GM12891 (cell line): ENCODE measurements around the gene BRD9.

Experiments used
- DNase-seq: peaks from one replicate; pipeline ENCODE4 v3.0.0; 2011; ENCODE audit warnings: low spot score; ENCODE audit not compliant: insufficient read length
- FAIRE-seq: peaks from 2 replicates; lab custom pipeline; 2011; peaks lifted over from hg19 to GRCh38; lab: Jason Lieb, UNC
- PAX5 ChIP-seq: IDR thresholded peaks from 2 replicates; pipeline ENCODE4 v1.6.1; 2011; ENCODE audit warnings: low read length, moderate library complexity, mild to moderate bottlenecking; ENCODE audit not compliant: insufficient read depth, severe bottlenecking
- POLR2A ChIP-seq: IDR thresholded peaks from 2 replicates; pipeline ENCODE4 v1.6.1; 2011; ENCODE audit warnings: low read depth, low read length, control low read depth
- POLR2AphosphoS5 ChIP-seq: IDR thresholded peaks from 2 replicates; pipeline ENCODE4 v1.6.1; 2011; ENCODE audit warnings: low read depth, low read length, control low read depth
- POU2F2 ChIP-seq: IDR thresholded peaks from 2 replicates; pipeline ENCODE4 v1.6.1; 2011; ENCODE audit warnings: low read depth, mild to moderate bottlenecking, control low read depth, low read length, moderate library complexity
- SPI1 ChIP-seq: IDR thresholded peaks from 2 replicates; pipeline ENCODE4 v1.6.1; 2011; ENCODE audit warnings: low read depth, low read length, control low read depth
- TAF1 ChIP-seq: IDR thresholded peaks from 2 replicates; pipeline ENCODE4 v1.6.1; 2011; ENCODE audit warnings: low read depth, low read length, control low read depth

The BRD9 gene

GRCh38 chr5:865168-865521 lies 27.5 kb downstream of the BRD9 start:
- DNase-seq (no peak), FAIRE-seq (no peak)
- TF ChIP-seq SPI1 = no peak
- TF ChIP-seq POLR2A = no peak
- TF ChIP-seq POLR2AphosphoS5 = no peak
- no peak for TF ChIP-seq PAX5
- no peak for TF ChIP-seq TAF1
- no peak for TF ChIP-seq POU2F2

DNA sequence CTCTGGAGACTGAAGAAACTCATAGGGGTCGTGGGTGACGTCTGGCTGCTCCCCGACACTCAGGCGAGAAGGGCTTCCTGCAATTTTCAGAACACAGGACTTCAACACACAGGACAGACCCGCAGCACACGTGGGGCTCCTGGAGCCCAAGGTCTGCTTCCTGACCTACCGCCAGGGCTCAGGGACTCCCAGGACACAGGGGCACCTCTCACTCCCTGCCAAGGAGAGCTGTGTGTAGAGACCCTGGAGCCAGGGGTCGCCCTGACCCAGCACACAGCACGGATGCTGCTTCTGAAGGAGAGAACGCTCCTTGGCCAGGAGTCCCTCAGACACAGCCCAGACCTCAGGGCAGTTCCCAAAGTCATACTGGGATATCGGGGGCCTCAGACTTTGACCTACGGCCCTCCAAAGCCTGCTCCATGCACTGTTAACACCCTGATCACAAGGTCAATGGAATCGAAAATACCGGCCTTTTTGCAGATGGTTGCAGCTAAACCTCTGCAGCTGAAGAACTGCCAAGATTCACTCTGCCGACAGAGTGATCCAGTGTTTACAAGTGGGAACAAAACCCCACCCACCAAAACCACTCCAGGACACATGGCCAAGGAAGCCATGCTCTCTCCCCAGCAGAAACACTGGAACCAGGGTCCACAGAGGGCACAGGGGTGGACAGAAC lies 28.0 kb downstream of the BRD9 start:
- FAIRE-seq (no peak), DNase-seq (no peak)
- no peak for TF ChIP-seq SPI1
- no peak for TF ChIP-seq TAF1
- TF ChIP-seq POLR2A = no peak
- no peak for TF ChIP-seq PAX5
- TF ChIP-seq POU2F2 = no peak
- no peak for TF ChIP-seq POLR2AphosphoS5

- TF ChIP-seq PAX5 (no peak), POU2F2 (no peak), POLR2A (no peak), TAF1 (no peak), POLR2AphosphoS5 (no peak), SPI1 (no peak)
- no peak for DNase-seq
- no peak for FAIRE-seq
Observed at GRCh38 chr5:863244-863805, 29.3 kb downstream of the BRD9 start.

- no peak for TF ChIP-seq TAF1
- no peak for TF ChIP-seq PAX5
- TF ChIP-seq SPI1 = no peak
- TF ChIP-seq POU2F2 = no peak
- TF ChIP-seq POLR2A = peak; percentile 25; the same call in 1 of the 2 replicates
- peak; percentile 46; the same call in 1 of the 2 replicates for TF ChIP-seq POLR2AphosphoS5
- FAIRE-seq (no peak), DNase-seq (no peak)
Observed at GRCh38 chr5:862367-863243, 30.0 kb downstream of the BRD9 start.

DNA sequence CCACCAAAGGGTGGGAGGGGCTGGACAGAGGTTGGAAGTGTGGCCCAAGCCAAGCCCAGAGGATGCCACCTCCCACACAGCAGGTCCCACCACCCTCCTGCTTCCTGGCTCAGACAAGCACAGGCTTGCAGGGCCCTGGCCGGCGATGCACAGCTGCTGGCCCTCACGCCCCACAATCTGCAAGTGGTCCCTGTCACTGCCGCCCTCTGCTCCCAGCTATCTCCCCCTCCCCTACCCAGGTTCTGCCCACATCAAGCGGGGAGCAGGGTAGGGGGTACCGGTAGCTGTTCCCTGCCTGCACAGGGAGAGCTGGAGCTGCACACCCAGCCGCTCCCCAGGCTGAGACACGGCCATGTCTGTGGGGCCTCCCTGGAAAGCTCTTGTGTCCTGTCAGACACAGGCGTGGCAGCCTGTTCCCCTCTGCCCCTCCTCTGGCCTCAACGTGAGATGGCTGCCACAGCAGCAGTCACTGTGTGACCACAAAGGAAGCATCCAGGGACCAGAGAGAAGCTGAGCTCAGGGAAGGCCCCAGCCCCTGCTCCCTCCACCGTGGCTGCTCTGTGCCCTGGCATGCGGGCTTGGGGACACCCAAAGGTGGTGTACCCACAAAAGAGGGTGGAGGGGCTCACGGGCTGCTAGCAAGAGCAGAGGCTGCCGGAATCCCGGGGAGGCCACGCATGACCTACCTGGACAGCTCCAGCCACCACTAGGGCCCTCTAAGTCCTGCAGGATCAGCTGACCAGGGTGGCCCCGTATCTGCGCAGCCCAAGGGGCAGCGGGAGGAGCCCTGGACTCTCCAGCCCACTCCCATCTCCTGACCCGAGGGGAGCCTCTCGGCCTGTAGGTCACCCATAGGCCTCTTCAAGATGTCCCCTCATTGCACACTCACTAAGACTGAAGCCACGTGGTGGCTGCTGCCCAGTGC lies 30.9 kb downstream of the BRD9 start:
- TF ChIP-seq SPI1 (no peak), POLR2AphosphoS5 (peak; percentile 3; the same call in 1 of the 2 replicates)
- FAIRE-seq (no peak), DNase-seq (no peak)

DNA sequence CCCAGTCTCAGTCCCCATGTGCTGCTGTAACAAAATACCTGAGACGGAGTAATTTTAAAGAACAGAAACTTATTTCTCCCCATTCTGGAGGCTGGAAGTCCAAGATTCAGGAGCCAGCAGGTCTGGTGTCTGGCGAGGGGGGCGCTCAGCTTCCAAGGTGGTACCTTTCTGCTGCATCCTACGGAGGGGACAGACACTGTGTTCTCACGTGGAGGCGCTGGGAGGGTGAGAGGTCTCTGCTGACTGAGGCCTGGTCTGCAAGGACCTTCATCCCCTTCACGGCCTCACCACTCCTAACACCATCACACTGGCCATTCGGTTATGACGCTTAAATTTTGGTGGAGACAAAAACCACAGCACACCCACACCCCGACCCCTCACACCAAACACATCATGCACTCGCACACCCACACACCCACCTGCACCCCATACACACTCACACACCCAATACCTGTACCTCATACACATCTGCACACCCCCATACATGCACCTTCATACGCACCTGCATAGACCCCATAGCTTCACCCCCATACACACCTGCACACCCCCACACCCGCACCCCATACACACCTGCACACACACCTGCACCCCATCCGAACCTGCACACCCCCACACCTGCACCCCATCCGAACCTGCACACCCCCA lies 32.0 kb downstream of the BRD9 start:
- DNase-seq (no peak), FAIRE-seq (no peak)
- TF ChIP-seq SPI1 (no peak), POLR2AphosphoS5 (no peak; the same call in 1 of the 2 replicates), POU2F2 (no peak), POLR2A (no peak), PAX5 (no peak), TAF1 (no peak)

- no peak for DNase-seq
- FAIRE-seq = no peak
- TF ChIP-seq SPI1 (no peak), POLR2AphosphoS5 (no peak), TAF1 (no peak), POLR2A (no peak), POU2F2 (no peak), PAX5 (no peak)
Observed at GRCh38 chr5:859798-860296, 32.8 kb downstream of the BRD9 start.

GRCh38 chr5:859391-859790 lies 33.2 kb downstream of the BRD9 start:
- no peak for DNase-seq
- no peak for TF ChIP-seq POU2F2
- no peak for TF ChIP-seq POLR2A
- no peak for FAIRE-seq

DNA sequence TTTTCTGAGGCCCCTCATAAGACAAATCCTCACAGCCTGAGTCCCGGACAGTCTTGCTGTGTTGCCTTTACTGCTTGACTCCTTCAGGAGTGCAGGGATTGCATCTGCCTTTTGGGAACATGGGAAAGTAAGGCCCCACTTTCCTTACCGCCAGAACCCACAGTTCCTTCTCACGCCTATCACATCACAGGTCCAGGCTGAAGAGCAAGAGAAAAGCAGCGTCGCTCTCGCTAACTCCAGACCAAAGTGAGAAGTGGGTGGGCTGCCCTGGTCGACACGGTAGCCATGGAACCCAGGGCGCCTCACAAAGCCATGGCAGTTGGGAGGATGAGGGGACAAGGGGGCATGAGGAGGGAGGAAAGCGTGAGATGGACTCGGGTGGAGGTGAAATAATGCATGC lies 33.9 kb downstream of the BRD9 start:
- DNase-seq (no peak), FAIRE-seq (no peak)
- TF ChIP-seq POLR2A (no peak), SPI1 (no peak), POLR2AphosphoS5 (no peak), POU2F2 (no peak), PAX5 (no peak), TAF1 (no peak)
